Neural cell (in vitro differentiated cells): ENCODE data around the gene HOXD1. TPM values are rescaled to one million over a fixed set of nuclear protein-coding genes. Genes with fewer than 3 reads are reported as not detected.

Experiments used
- H2AFZ ChIP-seq: fragments of 200-600, 300-800 bp; sonication (generic), shearing (Covaris generic); 2 replicates; pipeline ENCODE4 v1.6.0; 2014; ENCODE audit warnings: low read depth, mild to moderate bottlenecking, antibody characterized with exemption, low read length, moderate library complexity
- H3F3A ChIP-seq: fragments of 200-600 bp; shearing (Covaris generic); 2 replicates; pipeline ENCODE4 v1.6.1; 2016; ENCODE audit warnings: mild to moderate bottlenecking, moderate library complexity, mixed read lengths, antibody characterized with exemption, low read length; ENCODE audit not compliant: insufficient read depth, poor library complexity, severe bottlenecking
- H3K27ac ChIP-seq: fragments of 200-600, 300-800 bp; sonication (generic), shearing (Covaris generic); 2 replicates; pipeline ENCODE4 v1.5.1; 2014; ENCODE audit warnings: mild to moderate bottlenecking, low read length, moderate library complexity
- H3K27me3 ChIP-seq: fragments of 300-800, 200-600 bp; sonication (generic), shearing (Covaris generic); 2 replicates; pipeline ENCODE4 v1.6.0; 2014; ENCODE audit warnings: mild to moderate bottlenecking, low read depth, low read length, moderate library complexity; ENCODE audit not compliant: insufficient read depth
- H3K36me3 ChIP-seq: fragments of 300-800, 200-600 bp; sonication (generic), shearing (Covaris generic); 2 replicates; pipeline ENCODE4 v1.5.1; 2014; ENCODE audit warnings: mild to moderate bottlenecking, antibody characterized with exemption, low read length, moderate library complexity; ENCODE audit not compliant: insufficient read depth
- H3K4me2 ChIP-seq: fragments of 300-800, 200-600 bp; sonication (generic), shearing (Covaris generic); 2 replicates; pipeline ENCODE4 v1.6.0; 2014; ENCODE audit warnings: mild to moderate bottlenecking, low read length
- H3K4me3 ChIP-seq: fragments of 300-800, 200-600 bp; sonication (generic), shearing (Covaris generic); 2 replicates; pipeline ENCODE4 v1.5.1; 2014; ENCODE audit warnings: mild to moderate bottlenecking, low read length, moderate library complexity
- H3K79me2 ChIP-seq: fragments of 200-600 bp; shearing (Covaris generic); replicated peaks from 2 replicates; pipeline ENCODE4 v1.6.0; 2014; ENCODE audit warnings: mild to moderate bottlenecking, low read length, moderate library complexity; ENCODE audit not compliant: insufficient read depth
- H3K9ac ChIP-seq: fragments of 300-800, 200-600 bp; sonication (generic), shearing (Covaris generic); 2 replicates; pipeline ENCODE4 v1.6.1; 2016; ENCODE audit warnings: mild to moderate bottlenecking, low read length, mixed read lengths
- H3K9me2 ChIP-seq: fragments of 200-600 bp; shearing (Covaris generic); 2 replicates; pipeline ENCODE4 v1.6.1; 2016; ENCODE audit warnings: mild to moderate bottlenecking, low read length, mixed read lengths; ENCODE audit not compliant: insufficient read depth
- H3K9me3 ChIP-seq: fragments of 200-600, 300-800 bp; sonication (generic), shearing (Covaris generic); 2 replicates; pipeline ENCODE4 v1.6.1; 2016; ENCODE audit warnings: mild to moderate bottlenecking, mixed run types, low read length, moderate library complexity, mixed read lengths
- H4K20me1 ChIP-seq: fragments of 200-600 bp; shearing (Covaris generic); 2 replicates; pipeline ENCODE4 v1.6.1; 2016; ENCODE audit warnings: mild to moderate bottlenecking, mixed run types; ENCODE audit not compliant: insufficient read depth
- CTCF ChIP-seq: fragments of 450-650 bp; IDR thresholded peaks from 2 replicates; pipeline ENCODE4 v1.5.1; 2014; ENCODE audit warnings: antibody characterized with exemption, mild to moderate bottlenecking, moderate library complexity; ENCODE audit not compliant: poor library complexity, severe bottlenecking
- EP300 ChIP-seq: fragments of 450-650 bp; conservative IDR thresholded peaks from 2 replicates; pipeline ENCODE4 v1.6.1; 2014; ENCODE audit warnings: antibody characterized with exemption, mild to moderate bottlenecking, moderate library complexity; ENCODE audit not compliant: poor library complexity, severe bottlenecking
- EZH2 ChIP-seq: fragments of 200-600, 300-800 bp; shearing (Covaris generic), sonication (generic); IDR thresholded peaks from 2 replicates; pipeline ENCODE4 v1.6.1; 2014; ENCODE audit warnings: antibody characterized with exemption, low read length, borderline replicate concordance, mild to moderate bottlenecking; ENCODE audit not compliant: insufficient read depth, poor library complexity, severe bottlenecking
- MXI1 ChIP-seq: fragments of 450-650 bp; conservative IDR thresholded peaks from 2 replicates; pipeline ENCODE4 v1.6.1; 2014; ENCODE audit warnings: antibody characterized with exemption, mild to moderate bottlenecking; ENCODE audit not compliant: poor library complexity, severe bottlenecking
- POLR2AphosphoS5 ChIP-seq: IDR thresholded peaks from 2 replicates; pipeline ENCODE4 v1.6.1; 2012
- RAD21 ChIP-seq: fragments of 450-650 bp; conservative IDR thresholded peaks from 2 replicates; pipeline ENCODE4 v1.6.1; 2014; ENCODE audit warnings: antibody characterized with exemption, mild to moderate bottlenecking, moderate library complexity
- REST ChIP-seq: IDR thresholded peaks from 2 replicates; pipeline ENCODE4 v1.6.1; 2012; ENCODE audit warnings: borderline replicate concordance
- SMC3 ChIP-seq: fragments of 450-650 bp; conservative IDR thresholded peaks from 2 replicates; pipeline ENCODE4 v1.6.1; 2014; ENCODE audit warnings: antibody characterized with exemption, mild to moderate bottlenecking, moderate library complexity; ENCODE audit not compliant: poor library complexity
- TAF1 ChIP-seq: IDR thresholded peaks from 2 replicates; pipeline ENCODE4 v1.6.1; 2012; ENCODE audit warnings: low read depth
- polyA plus RNA-seq: library from polyadenylated mRNA; depleted of rRNA; stranded (reverse); fragments of >200 nt; gene quantifications from 2 replicates; pipeline ENCODE4 v1.2.3, GENCODE V29; 2014

The HOXD1 gene
- polyA plus RNA-seq, 1 donor from 2014 or later, result not detected

GRCh38 chr2:176157499-176158185 is 30.8 kb upstream of the HOXD1 start:
- no peak overlapping the region for H3K27ac ChIP-seq
- no peak overlapping the region for H3K9ac ChIP-seq
- no peaks in the 10 kb centered on the region for H4K20me1 ChIP-seq
- no peaks in the 10 kb centered on the region for H3K36me3 ChIP-seq
- no peak overlapping the region for H2AFZ ChIP-seq
- no peaks in the 10 kb centered on the region for H3K79me2 ChIP-seq
- no peak for TF ChIP-seq REST
- no peak for TF ChIP-seq EP300
- no peak for TF ChIP-seq RAD21
- TF ChIP-seq POLR2AphosphoS5, result no peak
- TF ChIP-seq EZH2, result peak; percentile 97
- H3K4me3 ChIP-seq, result no peak overlapping the region
- H3F3A ChIP-seq, result no peaks in the 10 kb centered on the region
- H3K9me2 ChIP-seq, result no peaks in the 10 kb centered on the region
- H3K27me3 ChIP-seq, result peaks cover 100% of the 10 kb centered on the region
- H3K4me2 ChIP-seq, result no peak overlapping the region
- H3K9me3 ChIP-seq, result peaks cover 22% of the 10 kb centered on the region

DNA sequence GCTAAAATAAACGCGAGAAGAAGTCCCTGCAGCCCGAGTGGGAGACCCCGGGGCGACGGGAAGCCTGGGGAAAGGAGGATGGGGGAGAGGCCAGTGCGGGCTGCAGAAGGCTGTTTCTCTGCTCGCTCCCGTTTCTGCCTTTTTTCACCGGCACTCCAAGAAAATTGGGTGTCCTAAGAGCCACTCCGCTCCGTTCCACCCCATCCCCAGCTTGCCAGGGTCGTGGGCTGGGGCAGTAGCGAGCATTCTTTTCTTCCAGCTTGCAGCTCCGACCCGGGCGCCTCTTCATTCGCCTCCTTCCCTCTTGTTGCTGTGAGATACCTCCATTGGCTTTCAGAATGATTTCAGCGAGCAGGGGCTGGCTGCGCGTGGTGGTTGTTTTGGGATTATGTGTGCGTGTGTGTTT is 30.3 kb upstream of the HOXD1 start:
- no peak overlapping the region for H3K27ac ChIP-seq
- H3F3A ChIP-seq, result no peaks in the 10 kb centered on the region
- no peaks in the 10 kb centered on the region for H3K9me2 ChIP-seq
- no peak overlapping the region for H3K9ac ChIP-seq
- no peaks in the 10 kb centered on the region for H4K20me1 ChIP-seq
- no peak overlapping the region for H3K4me2 ChIP-seq
- no peaks in the 10 kb centered on the region for H3K79me2 ChIP-seq
- H3K4me3 ChIP-seq, result no peak overlapping the region
- no peak overlapping the region for H2AFZ ChIP-seq
- H3K27me3 ChIP-seq, result peaks cover 100% of the 10 kb centered on the region
- no peaks in the 10 kb centered on the region for H3K36me3 ChIP-seq
- peak; percentile 14 for TF ChIP-seq EZH2
- no peak for TF ChIP-seq RAD21
- TF ChIP-seq POLR2AphosphoS5, result peak; percentile 37
- peaks cover 22% of the 10 kb centered on the region for H3K9me3 ChIP-seq

DNA sequence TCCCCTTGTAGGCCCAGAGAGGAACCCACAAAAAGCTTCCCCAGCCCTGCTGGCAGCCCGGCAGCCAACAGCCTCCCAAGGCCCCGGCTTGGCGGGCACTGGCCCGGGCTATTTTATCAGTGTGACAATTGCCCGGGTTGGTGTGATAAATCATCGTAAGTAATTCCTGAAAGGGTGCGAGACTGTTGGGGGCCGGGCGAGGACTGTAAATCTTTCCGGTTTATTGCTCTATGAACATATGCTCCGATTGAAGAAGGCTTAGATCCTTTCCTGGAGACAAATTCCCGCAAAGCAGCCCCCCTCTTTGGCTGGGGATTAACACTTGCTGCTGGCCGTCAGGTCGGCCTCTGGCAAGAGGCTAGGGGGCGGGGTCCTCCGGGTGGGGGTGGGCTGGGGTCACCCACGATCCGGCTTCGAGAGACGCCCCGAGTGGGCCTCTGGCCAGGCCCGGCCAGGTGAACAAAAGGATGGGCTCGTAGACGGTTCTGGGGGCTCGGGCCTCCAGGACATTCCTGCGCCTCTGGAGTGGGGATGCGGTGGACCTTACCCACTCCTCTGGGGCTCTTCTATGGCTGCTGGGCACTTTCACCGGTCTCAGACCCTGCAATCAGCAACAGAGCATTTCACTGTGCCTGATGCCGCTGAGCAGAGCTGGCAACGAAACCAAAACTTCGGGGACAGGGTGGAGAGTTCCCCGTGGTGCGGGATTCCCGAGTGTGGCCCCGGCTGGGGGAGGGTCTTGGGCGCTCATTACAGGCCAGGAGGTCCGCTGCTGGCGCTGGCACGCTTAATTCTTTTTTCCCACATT is 29.4 kb upstream of the HOXD1 start:
- no peak overlapping the region for H3K27ac ChIP-seq
- no peaks in the 10 kb centered on the region for H3K9me2 ChIP-seq
- H3K79me2 ChIP-seq, result no peaks in the 10 kb centered on the region
- H3K4me3 ChIP-seq, result no peak overlapping the region
- no peak overlapping the region for H2AFZ ChIP-seq
- H3F3A ChIP-seq, result no peaks in the 10 kb centered on the region
- H4K20me1 ChIP-seq, result no peaks in the 10 kb centered on the region
- peaks cover 100% of the 10 kb centered on the region for H3K27me3 ChIP-seq
- TF ChIP-seq RAD21 (no peak), CTCF (no peak), EZH2 (no peak), SMC3 (no peak), POLR2AphosphoS5 (no peak), EP300 (no peak), MXI1 (no peak), TAF1 (no peak), REST (no peak)
- H3K4me2 ChIP-seq, result no peak overlapping the region
- H3K9ac ChIP-seq, result no peak overlapping the region
- peaks cover 28% of the 10 kb centered on the region for H3K9me3 ChIP-seq
- H3K36me3 ChIP-seq, result no peaks in the 10 kb centered on the region
